Rectal smooth muscle tissue (tissue), 1 donor: Measurements from ENCODE around the gene CDT1.

Source experiments
- H3K27ac ChIP-seq: one replicate; pipeline ENCODE4 v1.7.0; 2013; ENCODE audit warnings: low read depth, low read length, inconsistent platforms
- H3K27me3 ChIP-seq: one replicate; pipeline ENCODE4 v1.7.0; 2013; ENCODE audit warnings: low read length; ENCODE audit not compliant: control insufficient read depth, insufficient read depth
- H3K36me3 ChIP-seq: one replicate; pipeline ENCODE4 v1.7.0; 2013; ENCODE audit warnings: low read length; ENCODE audit not compliant: control insufficient read depth, insufficient read depth
- H3K4me1 ChIP-seq: one replicate; pipeline ENCODE4 v1.7.0; 2013; ENCODE audit warnings: low read length; ENCODE audit not compliant: control insufficient read depth, insufficient read depth
- H3K4me3 ChIP-seq: one replicate; pipeline ENCODE4 v1.7.0; 2013; ENCODE audit warnings: low read length
- H3K9ac ChIP-seq: one replicate; pipeline ENCODE4 v1.7.0; 2013; ENCODE audit warnings: low read length

CDT1 gene

DNA sequence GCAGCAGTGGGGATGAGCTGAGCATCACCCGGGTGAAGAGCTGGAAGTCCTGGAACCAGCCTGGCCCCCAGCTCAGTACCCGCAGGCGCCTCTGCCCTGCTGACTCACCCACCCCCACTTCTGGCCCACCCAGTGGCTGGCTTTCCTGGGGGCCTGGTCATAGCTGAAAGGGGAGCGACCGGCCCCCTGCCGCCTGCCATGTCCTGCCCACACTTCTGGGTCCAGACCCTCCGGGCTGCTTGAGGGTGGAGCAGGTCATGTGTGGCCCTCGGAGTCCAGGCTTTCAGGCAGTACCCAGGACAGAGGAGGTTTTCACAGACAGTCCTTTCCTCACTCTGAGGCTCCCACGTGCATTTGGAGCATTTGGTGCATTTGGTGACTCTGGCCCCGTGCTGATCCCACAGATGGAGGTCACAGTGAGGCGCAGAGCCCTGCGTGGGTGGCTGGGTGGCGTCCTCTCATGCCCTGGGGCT, 11.5 kb upstream of the CDT1 start:
- H3K27me3 ChIP-seq: peaks cover 3% of the 10 kb centered on the region
- no peak overlapping the region for H3K27ac ChIP-seq
- H3K4me3 ChIP-seq: no peak overlapping the region
- H3K36me3 ChIP-seq: no peaks in the 10 kb centered on the region
- H3K9ac ChIP-seq: no peak overlapping the region
- no peaks in the 10 kb centered on the region for H3K4me1 ChIP-seq

DNA sequence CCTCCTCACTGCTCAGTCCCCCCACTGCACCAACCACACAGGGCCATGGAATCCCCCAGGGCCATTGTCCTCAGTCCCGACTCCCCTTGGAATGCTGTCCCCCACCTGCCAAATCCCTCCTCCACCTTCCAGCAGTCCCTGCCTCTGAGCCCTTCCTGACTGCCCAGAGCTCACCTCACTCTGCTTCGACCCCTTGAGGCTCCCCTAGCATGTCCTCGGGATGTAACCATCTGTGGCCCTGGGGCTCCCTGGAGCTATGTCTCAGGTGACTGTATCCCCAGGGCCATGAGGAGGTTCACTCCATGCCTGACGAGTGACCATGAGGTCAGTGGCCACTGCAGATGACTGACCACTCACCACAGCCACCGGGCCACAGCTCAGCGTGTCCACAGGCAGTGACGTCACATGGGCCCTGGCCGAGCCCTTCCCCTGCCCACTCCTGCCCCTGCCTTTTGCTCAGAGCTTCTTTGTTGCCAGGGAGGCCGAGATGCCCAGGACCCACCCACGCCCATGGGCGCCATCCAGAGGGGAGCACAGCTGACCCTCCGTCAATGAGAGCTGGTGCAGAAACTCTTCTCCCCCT, 10.8 kb upstream of the CDT1 start:
- H3K27ac ChIP-seq: no peak overlapping the region
- H3K4me3 ChIP-seq: no peak overlapping the region
- no peak overlapping the region for H3K9ac ChIP-seq
- H3K27me3 ChIP-seq: peaks cover 3% of the 10 kb centered on the region
- no peaks in the 10 kb centered on the region for H3K4me1 ChIP-seq
- no peaks in the 10 kb centered on the region for H3K36me3 ChIP-seq

- no peak overlapping the region for H3K27ac ChIP-seq
These were observed 10.2 kb upstream of the CDT1 start for GRCh38 chr16:88793251-88793954.

GRCh38 chr16:88796278-88796677, 7.3 kb upstream of the CDT1 start:
- Histone ChIP-seq H3K9ac (no peak overlapping the region), H3K27ac (no peak overlapping the region), H3K4me3 (no peak overlapping the region), H3K36me3 (no peaks in the 10 kb centered on the region), H3K27me3 (peaks cover 3% of the 10 kb centered on the region), H3K4me1 (no peaks in the 10 kb centered on the region)

More at GRCh38 chr16:88793251-88793954, 10.2 kb upstream of the CDT1 start:
- no peak overlapping the region for H3K9ac ChIP-seq
- H3K36me3 ChIP-seq: no peaks in the 10 kb centered on the region
- H3K4me1 ChIP-seq: no peaks in the 10 kb centered on the region
- H3K4me3 ChIP-seq: no peak overlapping the region
- peaks cover 3% of the 10 kb centered on the region for H3K27me3 ChIP-seq

- H3K27me3 ChIP-seq: no peaks in the 10 kb centered on the region
- no peak overlapping the region for H3K4me3 ChIP-seq
- H3K9ac ChIP-seq: no peak overlapping the region
- H3K36me3 ChIP-seq: no peaks in the 10 kb centered on the region
- no peaks in the 10 kb centered on the region for H3K4me1 ChIP-seq
- no peak overlapping the region for H3K27ac ChIP-seq
These were observed 5.5 kb upstream of the CDT1 start for GRCh38 chr16:88798073-88798472.

DNA sequence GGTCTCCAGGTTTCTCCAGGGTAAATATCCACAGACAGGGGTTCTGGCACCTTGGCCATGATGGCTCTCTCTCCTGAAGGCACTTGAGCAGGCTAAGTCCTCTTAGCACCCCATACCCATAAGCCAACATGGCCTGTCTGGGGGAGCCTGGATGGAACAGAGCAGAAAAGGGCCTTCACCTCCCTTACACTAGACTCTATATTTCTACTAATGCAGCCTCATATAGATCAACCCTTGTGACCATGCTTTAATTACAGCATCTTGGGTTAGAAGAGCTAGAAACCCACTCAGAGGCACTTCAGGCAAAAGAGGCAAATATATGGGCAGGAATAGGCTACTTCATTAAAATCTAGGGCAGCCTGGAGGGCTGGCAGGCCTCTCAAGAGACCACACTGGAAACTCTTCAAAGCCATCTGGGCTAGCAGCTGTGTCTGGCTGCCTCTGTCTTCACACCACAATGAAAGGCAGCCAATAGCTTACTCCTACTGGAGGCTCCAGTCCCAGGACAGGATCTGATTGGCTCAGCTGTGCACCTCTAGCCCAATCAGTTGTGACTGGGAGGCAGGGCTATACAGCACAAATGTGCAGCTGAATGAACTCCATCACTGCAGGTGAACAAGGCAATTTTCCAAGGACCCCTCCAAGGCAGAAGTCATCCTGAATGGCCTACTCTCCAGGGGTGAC, 4.7 kb upstream of the CDT1 start:
- no peaks in the 10 kb centered on the region for H3K36me3 ChIP-seq
- H3K4me3 ChIP-seq: no peak overlapping the region
- no peaks in the 10 kb centered on the region for H3K27me3 ChIP-seq
- H3K4me1 ChIP-seq: no peaks in the 10 kb centered on the region
- H3K9ac ChIP-seq: no peak overlapping the region
- no peak overlapping the region for H3K27ac ChIP-seq

DNA sequence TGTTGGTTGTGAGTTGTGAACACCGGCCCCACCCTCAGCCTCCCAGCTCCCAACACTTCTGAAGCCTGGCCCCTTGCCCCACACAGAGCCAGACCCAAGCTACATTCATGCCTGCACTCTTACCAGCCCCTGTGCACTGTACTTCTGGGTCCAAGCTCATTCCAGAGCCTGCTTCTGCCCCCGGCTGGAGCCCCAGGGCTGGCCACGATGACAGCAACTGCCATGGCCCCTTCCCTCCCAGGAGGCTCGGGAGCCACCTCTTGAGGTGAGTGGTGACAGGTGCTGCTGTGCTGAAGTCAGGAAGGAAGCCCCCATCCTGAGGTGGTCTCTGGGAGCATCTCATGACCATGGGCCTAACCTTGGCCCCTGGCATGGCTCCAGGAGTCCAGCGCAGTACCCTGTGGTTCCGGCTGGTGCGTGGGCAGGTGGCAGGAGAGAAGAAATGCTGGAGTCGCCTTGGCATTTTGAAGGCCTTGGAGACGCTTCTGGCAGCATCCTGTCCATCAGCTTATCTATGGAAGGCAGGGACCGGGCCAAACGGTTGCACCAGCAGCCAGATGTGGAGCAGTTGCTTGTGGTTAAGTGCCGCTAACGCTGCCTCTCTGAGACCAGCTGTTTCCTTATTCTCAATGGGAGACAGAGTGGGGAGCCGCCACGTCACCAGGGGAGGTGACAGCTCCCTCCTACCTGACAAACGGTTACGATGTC, 3.9 kb upstream of the CDT1 start:
- H3K36me3 ChIP-seq: no peaks in the 10 kb centered on the region
- no peak overlapping the region for H3K9ac ChIP-seq
- H3K4me3 ChIP-seq: no peak overlapping the region
- H3K27ac ChIP-seq: no peak overlapping the region
- H3K4me1 ChIP-seq: no peaks in the 10 kb centered on the region
- H3K27me3 ChIP-seq: no peaks in the 10 kb centered on the region

DNA sequence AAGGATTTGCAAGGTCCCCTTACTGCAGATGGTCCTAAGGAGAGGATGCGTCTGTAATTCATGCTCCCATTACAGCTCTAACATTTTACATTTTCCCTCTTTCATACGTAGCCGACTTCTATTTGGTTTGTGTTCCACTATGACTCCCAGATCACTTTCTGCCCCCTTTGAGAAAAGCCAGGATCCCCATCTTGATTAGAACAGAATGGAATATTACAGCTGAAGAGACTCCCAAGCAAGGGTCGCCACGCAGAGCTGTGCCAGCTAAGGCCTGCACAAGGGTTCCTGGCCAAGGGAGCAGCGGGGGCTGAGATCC, 3.4 kb upstream of the CDT1 start:
- no peaks in the 10 kb centered on the region for H3K27me3 ChIP-seq
- H3K9ac ChIP-seq: no peak overlapping the region
- H3K4me1 ChIP-seq: no peaks in the 10 kb centered on the region
- no peak overlapping the region for H3K27ac ChIP-seq
- no peaks in the 10 kb centered on the region for H3K36me3 ChIP-seq
- no peak overlapping the region for H3K4me3 ChIP-seq

GRCh38 chr16:88804173-88804551, 573 bp downstream of the CDT1 start:
- no peaks in the 10 kb centered on the region for H3K4me1 ChIP-seq
- H3K36me3 ChIP-seq: peaks cover under 1% of the 10 kb centered on the region
- H3K27ac ChIP-seq: no peak overlapping the region
- no peak overlapping the region for H3K9ac ChIP-seq
- peak overlapping the region; percentile 41 for H3K4me3 ChIP-seq
- H3K27me3 ChIP-seq: no peaks in the 10 kb centered on the region

DNA sequence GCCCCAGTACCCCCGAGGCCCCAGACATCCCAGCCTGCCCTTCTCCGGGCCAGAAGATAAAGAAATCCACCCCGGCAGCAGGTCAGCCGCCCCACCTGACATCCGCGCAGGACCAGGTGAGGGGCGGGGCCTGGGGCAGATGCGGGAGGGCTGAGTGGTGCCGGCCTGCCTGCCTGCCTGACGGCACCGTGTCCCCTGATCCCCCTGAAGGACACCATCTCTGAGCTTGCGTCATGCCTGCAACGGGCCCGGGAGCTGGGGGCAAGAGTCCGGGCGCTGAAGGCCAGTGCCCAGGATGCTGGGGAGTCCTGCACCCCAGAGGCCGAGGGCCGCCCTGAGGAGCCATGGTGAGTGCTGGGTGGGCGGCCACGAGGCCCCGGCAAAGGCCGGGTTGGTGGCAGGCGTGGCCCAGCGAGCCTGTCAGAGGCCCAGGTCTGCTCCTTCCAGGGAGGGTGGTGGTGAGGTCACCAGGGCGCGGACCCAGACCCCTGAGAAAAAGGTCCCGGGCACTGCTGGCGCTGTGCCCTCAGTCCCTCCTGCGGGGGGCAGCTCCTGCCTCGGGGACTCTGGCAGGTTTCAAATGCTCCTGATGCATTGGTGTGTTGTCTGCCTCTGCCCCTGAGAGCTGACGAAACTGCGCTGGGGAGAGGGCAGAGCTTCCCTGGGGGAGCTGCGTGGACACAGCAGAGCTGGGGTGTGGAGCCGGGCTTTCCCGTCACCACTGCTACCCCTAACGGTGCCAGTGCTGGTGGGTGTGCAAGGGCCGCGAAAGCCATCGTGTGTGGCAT, 1.2 kb downstream of the CDT1 start:
- no peak overlapping the region for H3K9ac ChIP-seq
- no peaks in the 10 kb centered on the region for H3K27me3 ChIP-seq
- peaks cover 6% of the 10 kb centered on the region for H3K36me3 ChIP-seq
- H3K4me1 ChIP-seq: no peaks in the 10 kb centered on the region
- H3K4me3 ChIP-seq: no peak overlapping the region
- no peak overlapping the region for H3K27ac ChIP-seq

GRCh38 chr16:88805340-88805715, 1.7 kb downstream of the CDT1 start:
- no peaks in the 10 kb centered on the region for H3K27me3 ChIP-seq
- H3K27ac ChIP-seq: no peak overlapping the region
- no peak overlapping the region for H3K4me3 ChIP-seq
- no peak overlapping the region for H3K9ac ChIP-seq
- H3K4me1 ChIP-seq: peaks cover 6% of the 10 kb centered on the region
- H3K36me3 ChIP-seq: peaks cover 6% of the 10 kb centered on the region

GRCh38 chr16:88805887-88806393, 2.4 kb downstream of the CDT1 start:
- Histone ChIP-seq H3K27ac (no peak overlapping the region), H3K27me3 (no peaks in the 10 kb centered on the region), H3K4me1 (peaks cover 12% of the 10 kb centered on the region), H3K36me3 (peaks cover 6% of the 10 kb centered on the region), H3K4me3 (no peak overlapping the region), H3K9ac (no peak overlapping the region)
